Transverse colon (tissue), 4 donors: Measurements from ENCODE around the gene DECR2.

Experiments
- CTCF ChIP-seq, 5 experiments: fragments of 200-600 bp in 3 of 5; fragments of 450-650 bp in 2 of 5; sonication (generic) in 3 of 5; IDR thresholded peaks; 1 replicate in 2 of 5; 2 replicates in 3 of 5; pipeline ENCODE4 v1.5.1; 2016 to 2017; ENCODE audit warnings: antibody characterized with exemption in 5 of 5, inconsistent platforms in 3 of 5, mild to moderate bottlenecking in 2 of 5, moderate library complexity in 1 of 5
- POLR2A ChIP-seq: fragments of 450-650 bp; IDR thresholded peaks from one replicate; pipeline ENCODE4 v1.6.1; 2016; ENCODE audit warnings: antibody characterized with exemption, mild to moderate bottlenecking, moderate library complexity
- POLR2AphosphoS5 ChIP-seq, 3 donors: sonication (generic); formaldehyde crosslinking; IDR thresholded peaks; one replicate each; pipeline ENCODE4 v1.6.1; 2016; ENCODE audit warnings: antibody characterized with exemption in 3 of 3

- no peak for TF ChIP-seq POLR2A
- TF ChIP-seq CTCF (IDR thresholded peaks at IDR 0.05) = no peak
- TF ChIP-seq POLR2AphosphoS5 (IDR thresholded peaks at IDR 0.05) = no peak
Observed at GRCh38 chr16:457732-458400, 56.2 kb downstream of the DECR2 start.
